HepG2 (cell line): ENCODE measurements around the gene DCAF4L1. TPM values are rescaled to one million over a fixed set of nuclear protein-coding genes. Genes with fewer than 3 reads are reported as not detected.
A peak's percentile ranks its signal among the peaks of the same experiment; 100 is the strongest.

Source experiments
- ARID4A ChIP-seq: sonication (generic); formaldehyde crosslinking; IDR thresholded peaks from 2 replicates; pipeline ENCODE4 v1.5.0; 2020; ENCODE audit warnings: mild to moderate bottlenecking, missing genetic modification reagents, borderline replicate concordance
- ARID5B ChIP-seq: IDR thresholded peaks from 2 replicates; pipeline ENCODE4 v1.4.0; 2020; ENCODE audit warnings: mild to moderate bottlenecking, missing genetic modification reagents
- BRD4 ChIP-seq: sonication (generic); formaldehyde crosslinking; IDR thresholded peaks from 2 replicates; pipeline ENCODE4 v1.4.0; 2020; ENCODE audit warnings: missing genetic modification reagents
- FOSL2 ChIP-seq: sonication (generic); formaldehyde crosslinking; IDR thresholded peaks from 2 replicates; pipeline ENCODE4 v1.4.0; 2020; ENCODE audit warnings: missing genetic modification reagents
- GATAD2A ChIP-seq: IDR thresholded peaks from 2 replicates; pipeline ENCODE4 v1.6.1; 2016
- GLI4 ChIP-seq: sonication (generic); formaldehyde crosslinking; IDR thresholded peaks from 2 replicates; pipeline ENCODE4 v1.5.1; 2020; ENCODE audit warnings: missing genetic modification reagents, mild to moderate bottlenecking, moderate library complexity, borderline replicate concordance
- U2AF1 ChIP-seq: fragments of 200-400 bp; formaldehyde crosslinking; optimal IDR thresholded peaks from 2 replicates; pipeline ENCODE3; 2017; ENCODE audit warnings: mild to moderate bottlenecking, low read depth, low read length
- USF2 ChIP-seq, 2 experiments: sonication (generic) in 1 of 2; formaldehyde crosslinking in 1 of 2; IDR thresholded peaks; 2 replicates each; pipeline versions ENCODE4 v1.5.1 to v1.6.1; 2011 to 2020; ENCODE audit warnings: borderline replicate concordance in 1 of 2, low read depth in 1 of 2, low read length in 1 of 2, mild to moderate bottlenecking in 1 of 2, missing genetic modification reagents in 1 of 2, moderate library complexity in 1 of 2
- ZBED4 ChIP-seq: sonication (generic); formaldehyde crosslinking; IDR thresholded peaks from 2 replicates; pipeline ENCODE4 v1.4.0; 2020; ENCODE audit warnings: missing genetic modification reagents, borderline replicate concordance
- ZFAT ChIP-seq: sonication (generic); formaldehyde crosslinking; conservative IDR thresholded peaks from 2 replicates; pipeline ENCODE4 v1.8.1; 2023; ENCODE audit warnings: missing genetic modification reagents, inconsistent platforms
- ZKSCAN5 ChIP-seq: sonication (generic); formaldehyde crosslinking; IDR thresholded peaks from 2 replicates; pipeline ENCODE4 v1.5.1; 2020; ENCODE audit warnings: mild to moderate bottlenecking, missing genetic modification reagents
- polyA plus RNA-seq, 8 experiments: library from polyadenylated mRNA; depleted of rRNA in 3 of 8; stranded (reverse) in 7 of 8; unstranded in 1 of 8; fragments of >200 nt; fragmentation: Illumina TruSeq in 4 of 8; extraction: Trizol in 4 of 8; gene quantifications; 2 replicates each; pipeline versions ENCODE4 v1.2.1 to v1.2.3, GENCODE V29; 2011 to 2016; ENCODE audit warnings: low read depth in 4 of 8, missing spikeins in 1 of 8, mixed read lengths in 1 of 8; ENCODE audit not compliant: insufficient read depth in 1 of 8
- total RNA-seq, 5 experiments: library from RNA; depleted of rRNA; stranded (reverse); fragments of >200 nt; fragmentation: Illumina TruSeq; extraction: Trizol; gene quantifications; 2 replicates each; pipeline ENCODE4 v1.2.3, GENCODE V29; 2016; ENCODE audit warnings: low read depth in 1 of 5

The DCAF4L1 gene
- total and polyA plus RNA-seq, 2 of the 13 experiments (the other 11 are each of a cell fraction or from before 2014, with no cell fraction given) = 0.05 to 0.09 TPM

- TF ChIP-seq ARID5B (CRISPR knock-in tag) (peak; percentile 11; the same call in 1 of the 2 replicates), ARID4A (CRISPR knock-in tag) (peak; percentile 6; the same call in 1 of the 2 replicates), GATAD2A (CRISPR knock-in tag) (no peak), U2AF1 (no peak), ZKSCAN5 (no peak), USF2 (IDR thresholded peaks at IDR 0.05; ENCODE audit: low read depth, low read length) (peak; percentile 70), USF2 (CRISPR knock-in tag; IDR thresholded peaks at IDR 0.05; ENCODE audit: borderline replicate concordance) (no peak; the same call in 1 of the 2 replicates), FOSL2 (CRISPR knock-in tag) (peak; percentile 57), GLI4 (CRISPR knock-in tag) (no peak), BRD4 (no peak), ZBED4 (CRISPR knock-in tag) (no peak), ZFAT (CRISPR knock-in tag) (no peak)
Observed at GRCh38 chr4:41935652-41936021, 45.9 kb upstream of the DCAF4L1 start (continued).
